Panc1 (cell line): ENCODE data around the gene NDUFA13. TPM values are rescaled to one million over a fixed set of nuclear protein-coding genes. Genes with fewer than 3 reads are reported as not detected.

Experiments used
- ATAC-seq: fragments of 200-7000 bp; cut with Tn5 transposase; 2 replicates; pipeline ENCODE4 v1.9.1; 2020; ENCODE audit warnings: mild to moderate bottlenecking, moderate library complexity
- BruUV-seq: library from RNA; stranded (reverse); fragments of 400-500 nt; replicated peaks from 2 replicates; lab custom pipeline; 2021; lab: Mats Ljungman, UMichigan
- CTCF ChIA-PET: fragments of 300-600 bp; sonication (Branson Sonifier 250); formaldehyde crosslinking; loops from one replicate; lab custom pipeline; 2022; ENCODE audit warnings: antibody characterized with exemption; lab: Charles Lee
- POLR2A ChIA-PET: fragments of 300-600 bp; sonication (Branson Sonifier 250); formaldehyde crosslinking; loops from one replicate; lab custom pipeline; 2022; ENCODE audit warnings: antibody characterized with exemption; lab: Charles Lee
- DNase-seq: peaks from one replicate; pipeline ENCODE4 v3.0.0-alpha.2; 2010; ENCODE audit warnings: low read depth, low spot score
- H3K27ac ChIP-seq: 2 replicates; pipeline ENCODE4 v1.5.1; 2011; ENCODE audit warnings: mild to moderate bottlenecking, low read length, inconsistent platforms
- H3K27me3 ChIP-seq: fragments of 200-500 bp; sonication (Bioruptor generic); 2 replicates; pipeline ENCODE4 v1.6.0; 2014; ENCODE audit warnings: low read length, inconsistent platforms; ENCODE audit not compliant: control insufficient read depth, insufficient read depth
- H3K36me3 ChIP-seq: fragments of 200-500 bp; sonication (Bioruptor generic); 2 replicates; pipeline ENCODE4 v1.5.1; 2014; ENCODE audit warnings: inconsistent platforms, mild to moderate bottlenecking, low read length, moderate library complexity; ENCODE audit not compliant: control insufficient read depth, insufficient read depth
- H3K4me1 ChIP-seq: 2 replicates; pipeline ENCODE4 v1.5.1; 2011; ENCODE audit warnings: inconsistent platforms, mild to moderate bottlenecking, low read length, moderate library complexity; ENCODE audit not compliant: control insufficient read depth, insufficient read depth
- H3K4me3 ChIP-seq, 2 experiments: 2 replicates each; pipeline ENCODE4 v1.5.1; 2011 to 2012; ENCODE audit warnings: low read depth in 2 of 2, low read length in 2 of 2, mild to moderate bottlenecking in 2 of 2, inconsistent platforms in 1 of 2, moderate library complexity in 1 of 2
- H3K9me3 ChIP-seq: fragments of 200-500 bp; sonication (Bioruptor generic); 2 replicates; pipeline ENCODE4 v1.5.1; 2014; ENCODE audit warnings: low read depth, mild to moderate bottlenecking, inconsistent platforms, low read length, moderate library complexity; ENCODE audit not compliant: control insufficient read depth, insufficient read depth
- POLR2AphosphoS5 ChIP-seq: IDR thresholded peaks from 2 replicates; pipeline ENCODE4 v1.6.1; 2012; ENCODE audit warnings: mild to moderate bottlenecking, low read depth, low read length, moderate library complexity
- SIN3A ChIP-seq: IDR thresholded peaks from 2 replicates; pipeline ENCODE4 v1.6.1; 2012; ENCODE audit warnings: low read depth, mild to moderate bottlenecking, low read length, moderate library complexity, borderline replicate concordance; ENCODE audit not compliant: insufficient read depth
- TCF7L2 ChIP-seq: IDR thresholded peaks from 2 replicates; pipeline ENCODE4 v1.6.1; 2011; ENCODE audit warnings: mild to moderate bottlenecking, low read depth, low read length, inconsistent platforms
- in situ Hi-C: cut with HindIII; loops from 2 replicates; pipeline ENCODE4 v1.10.0; 2016; ENCODE audit warnings: low sequenced_read_pairs, low pct_unique_long_range_greater_than_20kb
- intact Hi-C: fragments of 100-400 bp; cut with micrococcal nuclease; formaldehyde crosslinking; loops from one replicate; pipeline ENCODE4 v1.10.0; 2022; ENCODE audit not compliant: unreplicated experiment
- total RNA-seq: library from RNA; stranded (reverse); gene quantifications from one replicate; pipeline ENCODE4 v1.2.1, GENCODE V29; 2021; ENCODE audit not compliant: unreplicated experiment
- TF ChIP-seq, protein P1 (sequence below): fragments of 450-650 bp; IDR thresholded peaks from 2 replicates; pipeline ENCODE4 v1.5.1; 2017; ENCODE audit warnings: mild to moderate bottlenecking
- TF ChIP-seq, protein P2 (sequence below), 2 experiments: IDR thresholded peaks; 2 replicates each; pipeline ENCODE4 v1.6.1; 2011 to 2012; ENCODE audit warnings: low read depth in 2 of 2, control low read depth in 1 of 2, low read length in 1 of 2, mild to moderate bottlenecking in 1 of 2, moderate library complexity in 1 of 2; ENCODE audit not compliant: insufficient read depth in 1 of 2

Gene NDUFA13
- total RNA-seq, 1 experiment from 2014 or later, result 287 TPM

DNA sequence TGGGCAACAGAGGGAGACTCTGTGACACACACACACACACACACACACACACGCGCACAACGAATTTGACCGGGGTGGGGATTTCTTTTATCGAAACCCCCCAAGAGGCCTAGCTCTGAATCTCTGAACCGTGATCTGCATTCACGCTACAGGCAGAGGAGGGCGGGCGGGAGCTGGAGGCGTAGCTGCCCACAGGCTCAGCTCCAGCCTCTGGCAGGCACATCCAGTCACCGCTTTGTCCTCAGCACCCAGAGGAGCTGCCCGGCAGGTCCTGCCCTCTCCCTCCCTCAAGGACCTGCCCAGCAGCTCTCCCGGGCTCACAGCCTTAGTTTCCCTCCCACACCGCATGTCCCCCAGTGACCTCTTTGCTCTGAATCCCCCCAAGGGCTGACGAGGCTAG lies 42.0 kb downstream of the NDUFA13 start:
- ChIA-PET CTCF (no interaction called here), POLR2A (no interaction called here)
- in situ Hi-C loops, result no loop called here
- Histone ChIP-seq H3K27ac (no peak overlapping the region), H3K27me3 (no peaks in the 10 kb centered on the region), H3K9me3 (no peaks in the 10 kb centered on the region), H3K36me3 (no peaks in the 10 kb centered on the region), H3K4me3 (no peak overlapping the region), H3K4me1 (no peaks in the 10 kb centered on the region)
- TF ChIP-seq, protein P1, sequence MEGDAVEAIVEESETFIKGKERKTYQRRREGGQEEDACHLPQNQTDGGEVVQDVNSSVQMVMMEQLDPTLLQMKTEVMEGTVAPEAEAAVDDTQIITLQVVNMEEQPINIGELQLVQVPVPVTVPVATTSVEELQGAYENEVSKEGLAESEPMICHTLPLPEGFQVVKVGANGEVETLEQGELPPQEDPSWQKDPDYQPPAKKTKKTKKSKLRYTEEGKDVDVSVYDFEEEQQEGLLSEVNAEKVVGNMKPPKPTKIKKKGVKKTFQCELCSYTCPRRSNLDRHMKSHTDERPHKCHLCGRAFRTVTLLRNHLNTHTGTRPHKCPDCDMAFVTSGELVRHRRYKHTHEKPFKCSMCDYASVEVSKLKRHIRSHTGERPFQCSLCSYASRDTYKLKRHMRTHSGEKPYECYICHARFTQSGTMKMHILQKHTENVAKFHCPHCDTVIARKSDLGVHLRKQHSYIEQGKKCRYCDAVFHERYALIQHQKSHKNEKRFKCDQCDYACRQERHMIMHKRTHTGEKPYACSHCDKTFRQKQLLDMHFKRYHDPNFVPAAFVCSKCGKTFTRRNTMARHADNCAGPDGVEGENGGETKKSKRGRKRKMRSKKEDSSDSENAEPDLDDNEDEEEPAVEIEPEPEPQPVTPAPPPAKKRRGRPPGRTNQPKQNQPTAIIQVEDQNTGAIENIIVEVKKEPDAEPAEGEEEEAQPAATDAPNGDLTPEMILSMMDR, result no peak
- TF ChIP-seq, protein P2, sequence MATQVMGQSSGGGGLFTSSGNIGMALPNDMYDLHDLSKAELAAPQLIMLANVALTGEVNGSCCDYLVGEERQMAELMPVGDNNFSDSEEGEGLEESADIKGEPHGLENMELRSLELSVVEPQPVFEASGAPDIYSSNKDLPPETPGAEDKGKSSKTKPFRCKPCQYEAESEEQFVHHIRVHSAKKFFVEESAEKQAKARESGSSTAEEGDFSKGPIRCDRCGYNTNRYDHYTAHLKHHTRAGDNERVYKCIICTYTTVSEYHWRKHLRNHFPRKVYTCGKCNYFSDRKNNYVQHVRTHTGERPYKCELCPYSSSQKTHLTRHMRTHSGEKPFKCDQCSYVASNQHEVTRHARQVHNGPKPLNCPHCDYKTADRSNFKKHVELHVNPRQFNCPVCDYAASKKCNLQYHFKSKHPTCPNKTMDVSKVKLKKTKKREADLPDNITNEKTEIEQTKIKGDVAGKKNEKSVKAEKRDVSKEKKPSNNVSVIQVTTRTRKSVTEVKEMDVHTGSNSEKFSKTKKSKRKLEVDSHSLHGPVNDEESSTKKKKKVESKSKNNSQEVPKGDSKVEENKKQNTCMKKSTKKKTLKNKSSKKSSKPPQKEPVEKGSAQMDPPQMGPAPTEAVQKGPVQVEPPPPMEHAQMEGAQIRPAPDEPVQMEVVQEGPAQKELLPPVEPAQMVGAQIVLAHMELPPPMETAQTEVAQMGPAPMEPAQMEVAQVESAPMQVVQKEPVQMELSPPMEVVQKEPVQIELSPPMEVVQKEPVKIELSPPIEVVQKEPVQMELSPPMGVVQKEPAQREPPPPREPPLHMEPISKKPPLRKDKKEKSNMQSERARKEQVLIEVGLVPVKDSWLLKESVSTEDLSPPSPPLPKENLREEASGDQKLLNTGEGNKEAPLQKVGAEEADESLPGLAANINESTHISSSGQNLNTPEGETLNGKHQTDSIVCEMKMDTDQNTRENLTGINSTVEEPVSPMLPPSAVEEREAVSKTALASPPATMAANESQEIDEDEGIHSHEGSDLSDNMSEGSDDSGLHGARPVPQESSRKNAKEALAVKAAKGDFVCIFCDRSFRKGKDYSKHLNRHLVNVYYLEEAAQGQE (IDR thresholded peaks at IDR 0.05; ENCODE audit: insufficient read depth in 1 of 2, low read depth in 2 of 2, low read length in 1 of 2), result no peak
- TF ChIP-seq TCF7L2, result no peak
- no peak for TF ChIP-seq POLR2AphosphoS5
- no peak for TF ChIP-seq SIN3A
- ATAC-seq, result no peak
- intact Hi-C loops, result no loop called here
- no TSS peak for BruUV-seq
- no peak for DNase-seq

DNA sequence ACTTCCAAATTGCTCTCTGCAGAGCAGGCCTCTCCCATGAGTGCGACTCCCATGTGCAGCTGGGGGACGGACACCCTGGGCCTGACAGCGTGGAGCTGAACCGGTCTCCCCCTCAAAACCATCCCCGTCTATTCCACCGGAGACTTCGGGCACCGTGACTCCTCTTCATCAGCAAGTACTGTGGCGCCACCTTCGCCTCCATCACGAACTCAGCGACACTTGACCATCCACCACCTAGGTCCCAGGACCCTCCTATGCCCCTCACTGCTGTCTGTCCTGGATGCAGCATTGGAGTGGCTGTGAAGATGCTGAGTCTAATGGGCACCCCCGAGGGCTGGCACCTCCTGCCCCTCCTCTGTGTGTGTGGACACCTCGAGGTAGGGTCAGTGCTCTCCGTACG lies 42.6 kb downstream of the NDUFA13 start:
- CTCF ChIA-PET, result no interaction called here
- Histone ChIP-seq H3K36me3 (no peaks in the 10 kb centered on the region), H3K9me3 (no peaks in the 10 kb centered on the region), H3K4me3 (no peak overlapping the region), H3K27me3 (no peaks in the 10 kb centered on the region), H3K4me1 (no peaks in the 10 kb centered on the region), H3K27ac (no peak overlapping the region)
- TF ChIP-seq SIN3A, result no peak
- TF ChIP-seq TCF7L2, result no peak
- TF ChIP-seq, protein P2 (IDR thresholded peaks at IDR 0.05; ENCODE audit: insufficient read depth in 1 of 2, low read depth in 2 of 2, low read length in 1 of 2), result no peak
- TF ChIP-seq POLR2AphosphoS5, result no peak
- TF ChIP-seq, protein P1, result no peak
- in situ Hi-C loops, result no loop called here
- no TSS peak for BruUV-seq
- POLR2A ChIA-PET, result no interaction called here
- ATAC-seq, result no peak
- DNase-seq, result no peak
- intact Hi-C loops, result no loop called here
